Measurements from ENCODE around the gene GPC6.

Gene GPC6

GRCh38 chr13:94319501-94319900 lies 1092.9 kb downstream of the GPC6 start:
- no peak for DNase-seq (ENCODE audit: low read depth)
- no peak overlapping the region for H3K4me3 ChIP-seq (ENCODE audit: low read length)
- TF ChIP-seq CTCF (conservative IDR thresholded peaks at IDR 0.05; ENCODE audit: low read length): no peak

- no peak for TF ChIP-seq CTCF (conservative IDR thresholded peaks at IDR 0.05; ENCODE audit: low read length)
- no peak overlapping the region for H3K4me3 ChIP-seq (ENCODE audit: low read length)
- no peak for DNase-seq (ENCODE audit: low read depth)
Observed at GRCh38 chr13:94322925-94323763, 1096.5 kb downstream of the GPC6 start.

GRCh38 chr13:94323764-94324758 lies 1097.5 kb downstream of the GPC6 start:
- no peak for DNase-seq (ENCODE audit: low read depth)
- TF ChIP-seq CTCF (conservative IDR thresholded peaks at IDR 0.05; ENCODE audit: low read length): no peak
- no peak overlapping the region for H3K4me3 ChIP-seq (ENCODE audit: low read length)

- no peak for DNase-seq (ENCODE audit: low read depth)
- TF ChIP-seq CTCF (conservative IDR thresholded peaks at IDR 0.05; ENCODE audit: low read length): no peak
- H3K4me3 ChIP-seq (ENCODE audit: low read length): no peak overlapping the region
Observed at GRCh38 chr13:94324767-94325540, 1098.3 kb downstream of the GPC6 start.

GRCh38 chr13:94325650-94326049 lies 1099.0 kb downstream of the GPC6 start:
- no peak for DNase-seq (ENCODE audit: low read depth)
- no peak for TF ChIP-seq CTCF (conservative IDR thresholded peaks at IDR 0.05; ENCODE audit: low read length)
- no peak overlapping the region for H3K4me3 ChIP-seq (ENCODE audit: low read length)

- DNase-seq (ENCODE audit: low read depth): no peak
- H3K4me3 ChIP-seq (ENCODE audit: low read length): no peak overlapping the region
Observed at GRCh38 chr13:94327318-94327717, 1100.7 kb downstream of the GPC6 start.

More at GRCh38 chr13:94327318-94327717, 1100.7 kb downstream of the GPC6 start:
- TF ChIP-seq CTCF (conservative IDR thresholded peaks at IDR 0.05; ENCODE audit: low read length): no peak
